Posterior vena cava (tissue), 2 donors: Measurements from ENCODE around the gene ZNF614. TPM values are rescaled to one million over a fixed set of nuclear protein-coding genes. Genes with fewer than 3 reads are reported as not detected.
"Not testable (repeated sequence)": the region's sequence is repeated elsewhere in the genome, so short reads cannot be mapped to it uniquely, and the experiment has no call there.

Source experiments
- DNase-seq: peaks from one replicate; pipeline ENCODE4 v3.0.0-alpha.2; 2020; ENCODE audit warnings: low spot score
- intact Hi-C, 2 donors: fragments of 100-400 bp; cut with DNase I; formaldehyde crosslinking; loops; one replicate each; pipeline versions ENCODE4 v1.14.1 to v1.14.2; 2022 to 2023
- total RNA-seq, 2 donors: library from RNA; stranded (reverse); fragmentation: NEBNext Ultra II Directional; extraction: Animal tissue kit (Norgen Biotek cat#: 25700); gene quantifications; one replicate each; pipeline ENCODE4 v1.2.1, GENCODE V29; 2021
- donor health status: DM: yes; HTN: yes; CAD: no.
- donor health status: DM: yes; HTN: yes; CAD: no.

ZNF614 gene
- total RNA-seq, 2 donors from 2014 or later, result 7.6 to 9.8 TPM

GRCh38 chr19:52007451-52007805, 20.8 kb downstream of the ZNF614 start:
- intact Hi-C loops, result no loop called here
- DNase-seq, result no peak

DNA sequence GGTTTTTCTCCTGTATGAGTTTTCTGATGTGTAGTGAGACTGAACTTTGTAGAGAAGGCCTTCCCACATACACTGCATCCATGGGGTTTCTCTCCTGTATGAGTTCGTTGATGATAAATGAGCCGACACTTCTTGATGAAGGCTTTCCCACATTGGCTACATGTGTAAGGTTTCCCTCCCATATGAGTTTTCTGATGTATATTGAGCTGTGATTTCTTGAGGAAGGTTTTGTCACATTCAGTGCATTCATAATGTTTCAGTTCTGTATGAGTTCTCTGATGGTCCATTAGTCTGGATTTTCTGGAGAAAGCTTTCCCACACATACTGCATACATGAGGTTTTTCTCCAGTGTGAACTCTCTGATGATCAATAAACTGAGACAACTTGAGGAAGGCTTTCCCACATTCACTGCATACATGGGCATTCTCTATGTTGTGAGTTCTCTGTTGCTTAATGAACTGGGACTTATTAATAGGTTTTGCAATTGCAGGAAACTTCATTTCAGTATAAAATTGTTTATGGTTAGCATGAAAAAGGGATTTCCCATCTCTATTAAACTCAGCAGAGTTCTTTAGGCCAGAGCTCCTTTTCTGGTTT, 34.0 kb downstream of the ZNF614 start:
- intact Hi-C loops, result no loop called here
- DNase-seq, result no peak

DNA sequence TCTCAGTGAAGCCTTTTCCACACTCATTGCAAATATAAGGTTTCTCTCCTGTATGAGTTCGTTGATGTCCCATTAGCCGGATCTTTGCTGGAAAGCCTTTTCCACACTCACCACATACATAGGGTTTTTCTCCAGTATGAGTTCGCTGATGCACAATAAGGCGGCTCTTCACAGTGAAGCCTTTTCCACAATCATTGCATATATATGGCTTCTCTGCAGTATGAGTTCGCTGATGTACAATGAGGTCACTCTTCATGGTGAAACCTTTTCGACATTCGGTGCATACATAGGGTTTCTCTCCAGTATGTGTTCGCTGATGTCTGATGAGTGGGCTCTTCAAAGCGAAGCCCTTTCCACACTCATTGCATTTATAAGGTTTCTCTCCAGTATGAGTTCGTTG, 34.8 kb downstream of the ZNF614 start:
- DNase-seq, result no peak
- intact Hi-C loops, result no loop called here

DNA sequence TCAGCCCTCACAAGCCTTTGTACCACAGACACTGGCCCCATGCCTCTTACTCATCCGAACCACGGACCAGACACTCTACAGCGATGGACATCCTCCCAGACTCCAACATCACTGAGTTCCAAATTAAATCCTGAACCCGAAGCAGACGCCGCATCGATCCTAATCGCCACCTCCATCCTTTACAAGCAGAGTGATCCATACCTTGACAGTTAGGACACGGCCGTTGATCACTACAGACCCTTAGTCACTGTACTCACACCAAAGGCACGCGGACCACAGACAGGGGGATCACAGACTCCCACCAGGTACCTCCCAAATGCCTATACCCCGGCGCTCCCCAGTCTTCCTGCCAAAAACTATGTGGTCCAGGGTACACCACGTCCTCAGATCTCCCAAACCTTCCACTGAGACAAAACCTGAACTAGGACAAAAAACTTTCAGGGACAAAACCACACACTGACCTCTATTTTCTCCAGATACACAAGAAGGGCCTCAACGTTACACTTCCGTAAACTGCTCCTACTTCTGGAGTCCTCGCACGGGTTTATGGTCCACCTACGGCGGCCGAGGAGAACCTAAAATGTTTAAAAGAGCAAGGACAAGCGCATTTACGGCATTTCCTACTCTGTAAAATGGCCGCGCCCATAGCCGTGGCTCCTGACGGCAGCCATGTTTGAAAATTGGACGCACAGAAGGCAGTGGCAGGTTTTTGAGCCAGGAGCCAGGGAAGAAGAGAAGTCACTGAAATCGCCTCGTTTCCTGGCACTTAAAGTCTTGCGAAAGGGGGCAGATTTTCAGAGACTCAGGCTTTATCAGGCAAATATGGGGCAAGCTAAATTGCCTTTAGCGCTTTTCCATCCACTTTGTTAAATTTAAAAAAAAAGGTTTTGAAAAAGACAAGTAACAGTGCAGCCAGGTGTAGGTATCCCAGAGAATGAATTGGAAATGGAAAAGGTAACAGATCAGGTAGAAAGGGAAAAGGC, 41.6 kb downstream of the ZNF614 start, which contains the start of gene ZNF350:
TSS of gene ZNF350 (minus strand) at position 532 of the 983 bp plus-strand sequence. CDS start 12,480 bp downstream, outside the sequence.
- DNase-seq, result peak; percentile 96
- intact Hi-C loops, result no loop called here

- intact Hi-C loops, result no loop called here
- DNase-seq, result no peak
Observed at GRCh38 chr19:51983361-51983760, 44.8 kb downstream of the ZNF614 start.

DNA sequence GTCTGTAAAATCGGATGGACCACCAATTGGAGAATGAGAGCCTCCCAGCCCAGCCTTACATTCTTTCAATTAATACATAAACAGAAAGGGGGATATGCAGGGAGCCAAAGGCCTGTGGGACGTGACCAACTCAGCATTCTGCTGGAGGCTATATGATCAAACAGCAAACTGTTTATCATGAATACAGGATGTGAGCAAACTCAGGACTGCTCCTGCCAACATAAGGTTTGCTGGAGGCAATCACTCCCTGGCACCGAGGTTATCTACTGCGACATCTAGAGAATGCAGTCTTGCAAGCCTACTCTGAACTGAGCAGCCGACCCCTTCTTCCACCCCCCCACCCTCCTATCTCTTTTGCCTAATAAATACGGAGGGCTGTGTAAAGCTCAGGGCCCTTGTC, 47.3 kb downstream of the ZNF614 start:
- intact Hi-C loops, DNase-seq: not testable (repeated sequence)

GRCh38 chr19:51980116-51980736, 48.0 kb downstream of the ZNF614 start:
- no peak for DNase-seq
- intact Hi-C loops, result no loop called here

DNA sequence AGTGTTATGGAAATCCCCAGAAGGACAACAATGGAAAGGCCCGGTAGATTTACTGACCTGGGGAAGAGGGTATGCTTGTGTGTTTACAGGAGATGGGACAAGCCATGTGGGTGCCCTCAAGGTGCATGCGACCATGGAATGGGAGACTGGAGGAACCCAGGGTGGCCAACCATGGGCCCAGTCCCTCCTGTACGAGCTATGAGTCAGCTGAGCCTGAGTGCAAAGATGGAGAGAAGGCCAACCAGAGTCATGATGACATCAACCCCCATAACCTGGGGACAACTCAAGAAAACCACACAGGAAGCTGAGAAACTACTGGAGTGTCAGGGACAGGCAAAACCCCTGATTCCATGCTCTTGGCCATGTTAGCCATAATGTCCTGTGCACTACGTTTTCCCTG, 49.3 kb downstream of the ZNF614 start:
- no peak for DNase-seq
- intact Hi-C loops, result no loop called here

DNA sequence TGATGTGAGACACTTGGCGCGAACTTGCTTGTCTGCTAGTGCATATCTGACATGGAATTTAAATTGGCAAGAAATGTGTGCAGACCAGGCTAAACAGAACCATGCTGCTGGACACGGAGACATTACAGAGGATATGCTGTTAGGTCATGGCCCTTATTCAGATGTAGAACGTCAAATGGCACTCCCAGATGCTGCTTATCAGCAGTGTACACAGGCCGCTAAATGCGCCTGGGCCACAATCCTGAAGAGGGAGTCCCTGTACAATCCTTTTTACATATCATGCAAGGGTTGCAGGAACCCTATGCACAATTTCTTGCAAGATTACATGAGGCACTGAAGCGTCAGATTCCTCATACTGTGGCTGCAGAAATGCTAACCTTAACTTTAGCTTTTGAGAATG, 50.8 kb downstream of the ZNF614 start:
- intact Hi-C loops, result no loop called here

GRCh38 chr19:51976852-51977251, 51.3 kb downstream of the ZNF614 start:
- intact Hi-C loops, result no loop called here
- DNase-seq, result no peak

More for the DNA sequence above, 50.8 kb downstream of the ZNF614 start:
- DNase-seq, result no peak

- intact Hi-C loops, DNase-seq: not testable (repeated sequence)
Observed at GRCh38 chr19:51975787-51976186, 52.4 kb downstream of the ZNF614 start.

DNA sequence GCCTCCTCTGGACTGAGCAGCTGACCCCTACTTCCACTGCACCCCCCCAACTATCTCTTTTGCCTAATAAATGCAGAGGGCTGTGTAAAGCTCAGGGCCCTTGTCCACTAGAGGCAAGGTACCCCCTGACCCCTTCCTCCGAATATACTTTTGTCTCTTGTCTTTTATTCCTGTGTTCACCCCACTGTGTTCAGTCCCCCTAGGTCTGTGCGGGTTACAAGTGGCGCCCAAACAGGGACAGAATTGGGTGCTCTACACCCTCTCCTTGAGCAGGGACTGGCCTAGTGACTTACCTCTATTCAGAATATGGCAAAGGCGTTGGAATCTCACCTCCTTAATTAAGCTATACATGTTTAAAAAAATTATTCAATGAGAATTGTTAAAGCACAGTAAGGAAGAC, 56.6 kb downstream of the ZNF614 start:
- no peak for DNase-seq
- intact Hi-C loops, result no loop called here

DNA sequence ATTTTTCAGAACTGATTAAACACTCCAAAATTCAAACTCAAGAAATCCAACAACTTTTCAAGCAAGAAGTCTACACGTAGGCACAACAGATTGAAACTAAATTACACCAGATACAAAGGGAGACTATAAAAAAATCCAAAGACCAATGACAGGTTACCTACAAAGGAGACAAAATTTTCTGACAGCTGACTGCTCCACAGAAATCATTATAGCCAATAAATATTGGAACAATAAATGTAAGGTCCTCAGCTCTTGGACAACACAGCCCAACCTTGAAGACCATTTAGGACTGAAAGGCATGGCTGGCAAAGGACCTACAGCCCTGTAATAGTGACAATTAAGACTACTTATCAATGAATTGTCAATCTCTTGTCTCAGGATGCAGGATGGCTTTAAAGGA, 57.5 kb downstream of the ZNF614 start:
- intact Hi-C loops, result no loop called here
- DNase-seq, result no peak

DNA sequence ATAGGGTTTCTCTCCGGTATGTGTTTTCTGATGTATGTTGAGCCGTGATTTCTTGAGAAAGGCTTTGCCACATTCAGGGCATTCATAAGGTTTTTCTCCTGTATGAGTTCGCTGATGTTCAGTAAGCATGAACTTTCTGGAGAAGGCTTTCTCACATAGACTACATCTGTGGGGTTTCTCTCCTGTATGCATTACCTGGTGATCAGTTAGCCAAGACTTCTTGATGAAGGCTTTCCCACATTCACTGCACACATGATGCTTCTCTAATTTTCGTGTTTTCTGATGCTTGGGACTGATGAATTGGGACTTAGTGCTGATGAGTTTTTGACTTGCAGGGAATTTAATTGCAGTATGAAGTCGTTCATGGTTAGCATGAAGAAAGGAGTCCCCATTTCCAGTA, 62.6 kb downstream of the ZNF614 start:
- intact Hi-C loops, result no loop called here
- no peak for DNase-seq

Other genes starting within 250 kb of the ZNF614 start
- gene FPR3, start 233.2 kb downstream of the ZNF614 start, total RNA-seq, result 10 to 100 TPM; 14.5 to 15.0 TPM
- 10 to 100 TPM in 1 of 2 donors, 1 to 10 TPM in 1; 9.3 to 10.0 TPM for gene ZNF577, start 140.4 kb downstream of the ZNF614 start, total RNA-seq
- gene ZNF649, start 123.4 kb downstream of the ZNF614 start, total RNA-seq, result 10 to 100 TPM; 13.1 to 13.9 TPM
- gene ZNF613, start 100.9 kb downstream of the ZNF614 start, total RNA-seq, result 1 to 10 TPM; 6.7 to 7.0 TPM
- 10 to 100 TPM; 11.2 to 12.1 TPM for gene ZNF350, start 41.5 kb downstream of the ZNF614 start, total RNA-seq
- 10 to 100 TPM; 12.4 to 13.4 TPM for gene ZNF615, start 20.2 kb downstream of the ZNF614 start, total RNA-seq
- gene ZNF432, start 20.5 kb upstream of the ZNF614 start, total RNA-seq, result 10 to 100 TPM; 12.5 to 18.1 TPM
- gene ZNF841, start 67.4 kb upstream of the ZNF614 start, total RNA-seq, result 10 to 100 TPM; 25.5 to 29.0 TPM
- gene ZNF616, start 111.6 kb upstream of the ZNF614 start, total RNA-seq, result 10 to 100 TPM in 1 of 2 donors, 1 to 10 TPM in 1; 9.6 to 11.2 TPM
- gene ZNF836, start 143.2 kb upstream of the ZNF614 start, total RNA-seq, result 10 to 100 TPM; 12.0 to 14.4 TPM
- 100 to 1,000 TPM; 164 to 207 TPM for gene PPP2R1A, start 161.7 kb upstream of the ZNF614 start, total RNA-seq
- gene ZNF766, start 241.2 kb upstream of the ZNF614 start, total RNA-seq, result 10 to 100 TPM; 11.5 to 15.6 TPM